Adrenal gland (tissue), 5 donors: ENCODE measurements around the gene PTGFRN.

Experiments used
- POLR2A ChIP-seq, 2 donors: fragments of 450-650 bp; IDR thresholded peaks; one replicate each; pipeline ENCODE4 v1.6.1; 2017; ENCODE audit warnings: antibody characterized with exemption in 2 of 2, mild to moderate bottlenecking in 2 of 2, moderate library complexity in 1 of 2
- TF ChIP-seq, protein P1 (sequence below), 6 experiments: fragments of 450-650 bp in 4 of 6; fragments of 200-600 bp in 2 of 6; sonication (generic) in 1 of 6; IDR thresholded peaks; 1 replicate in 5 of 6; 2 replicates in 1 of 6; pipeline versions ENCODE4 v1.5.1 to v1.8.0; 2016 to 2021; ENCODE audit warnings: antibody characterized with exemption in 6 of 6, mild to moderate bottlenecking in 2 of 6, moderate library complexity in 1 of 6
- donor health status: DM: no; HTN: no; CAD: no.

- TF ChIP-seq POLR2A (IDR thresholded peaks at IDR 0.05), result no peak
- TF ChIP-seq, protein P1, sequence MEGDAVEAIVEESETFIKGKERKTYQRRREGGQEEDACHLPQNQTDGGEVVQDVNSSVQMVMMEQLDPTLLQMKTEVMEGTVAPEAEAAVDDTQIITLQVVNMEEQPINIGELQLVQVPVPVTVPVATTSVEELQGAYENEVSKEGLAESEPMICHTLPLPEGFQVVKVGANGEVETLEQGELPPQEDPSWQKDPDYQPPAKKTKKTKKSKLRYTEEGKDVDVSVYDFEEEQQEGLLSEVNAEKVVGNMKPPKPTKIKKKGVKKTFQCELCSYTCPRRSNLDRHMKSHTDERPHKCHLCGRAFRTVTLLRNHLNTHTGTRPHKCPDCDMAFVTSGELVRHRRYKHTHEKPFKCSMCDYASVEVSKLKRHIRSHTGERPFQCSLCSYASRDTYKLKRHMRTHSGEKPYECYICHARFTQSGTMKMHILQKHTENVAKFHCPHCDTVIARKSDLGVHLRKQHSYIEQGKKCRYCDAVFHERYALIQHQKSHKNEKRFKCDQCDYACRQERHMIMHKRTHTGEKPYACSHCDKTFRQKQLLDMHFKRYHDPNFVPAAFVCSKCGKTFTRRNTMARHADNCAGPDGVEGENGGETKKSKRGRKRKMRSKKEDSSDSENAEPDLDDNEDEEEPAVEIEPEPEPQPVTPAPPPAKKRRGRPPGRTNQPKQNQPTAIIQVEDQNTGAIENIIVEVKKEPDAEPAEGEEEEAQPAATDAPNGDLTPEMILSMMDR (IDR thresholded peaks at IDR 0.05), result no peak
Measured at GRCh38 chr1:117009132-117009531, 99.4 kb downstream of the PTGFRN start.
